GM21515 (cell line): Measurements from ENCODE around the gene CFAP69.
"Not testable (repeated sequence)": the region's sequence is repeated elsewhere in the genome, so short reads cannot be mapped to it uniquely, and the experiment has no call there.

ENCODE experiments used
- ATAC-seq: cut with Tn5 transposase; IDR thresholded peaks from one replicate; pipeline ENCODE4 v1.9.1; 2021; ENCODE audit not compliant: unreplicated experiment

The CFAP69 gene

GRCh38 chr7:90232430-90232829, 12.5 kb upstream of the CFAP69 start:
- no peak for ATAC-seq

- ATAC-seq = no peak
These were observed 11.4 kb upstream of the CFAP69 start for GRCh38 chr7:90233569-90233968.

- no peak for ATAC-seq
These were observed 8.2 kb upstream of the CFAP69 start for GRCh38 chr7:90236721-90237289.

- ATAC-seq = no peak
These were observed 7.0 kb upstream of the CFAP69 start for GRCh38 chr7:90238022-90238421.

GRCh38 chr7:90238583-90238982, 6.4 kb upstream of the CFAP69 start:
- no peak for ATAC-seq

GRCh38 chr7:90239050-90239449, 5.9 kb upstream of the CFAP69 start:
- ATAC-seq = no peak

GRCh38 chr7:90239625-90240228, 5.2 kb upstream of the CFAP69 start:
- ATAC-seq = no peak

- peak; percentile 63 for ATAC-seq
These were observed 2.4 kb upstream of the CFAP69 start for GRCh38 chr7:90242369-90243168.

GRCh38 chr7:90243556-90243955, 1.4 kb upstream of the CFAP69 start:
- ATAC-seq = no peak

- ATAC-seq = no peak
These were observed 437 bp upstream of the CFAP69 start for GRCh38 chr7:90244565-90244908.

- ATAC-seq = no peak
These were observed 1.2 kb downstream of the CFAP69 start for GRCh38 chr7:90246171-90246570.

- no peak for ATAC-seq
These were observed 3.7 kb downstream of the CFAP69 start for GRCh38 chr7:90248706-90249105.

- no peak for ATAC-seq
These were observed 5.8 kb downstream of the CFAP69 start for GRCh38 chr7:90250601-90251303.

- no peak for ATAC-seq
These were observed 6.3 kb downstream of the CFAP69 start for GRCh38 chr7:90251304-90251635.

GRCh38 chr7:90256011-90256410, 11.0 kb downstream of the CFAP69 start:
- not testable (repeated sequence) for ATAC-seq

- ATAC-seq = no peak
These were observed 11.8 kb downstream of the CFAP69 start for GRCh38 chr7:90256778-90257177.

GRCh38 chr7:90261441-90261840, 16.5 kb downstream of the CFAP69 start:
- ATAC-seq = no peak

- peak; percentile 91 for ATAC-seq
These were observed 17.5 kb downstream of the CFAP69 start for GRCh38 chr7:90262438-90262837.

GRCh38 chr7:90266808-90267207, 21.8 kb downstream of the CFAP69 start:
- ATAC-seq = no peak

GRCh38 chr7:90267263-90267858, 22.4 kb downstream of the CFAP69 start:
- ATAC-seq = no peak

- no peak for ATAC-seq
These were observed 24.2 kb downstream of the CFAP69 start for GRCh38 chr7:90269163-90269562.
